ENCODE measurements around the gene MYO3B.
"Not testable (repeated sequence)": the region's sequence is repeated elsewhere in the genome, so short reads cannot be mapped to it uniquely, and the experiment has no call there.

MYO3B gene

GRCh38 chr2:170523506-170523905, 345.6 kb downstream of the MYO3B start:
- no peak for DNase-seq

- DNase-seq, result no peak
Measured at GRCh38 chr2:170524828-170525565, 347.1 kb downstream of the MYO3B start.

- DNase-seq, result no peak
Measured at GRCh38 chr2:170525566-170525900, 347.6 kb downstream of the MYO3B start.

GRCh38 chr2:170530284-170530745, 352.4 kb downstream of the MYO3B start:
- no peak for DNase-seq

- DNase-seq, result no peak
Measured at GRCh38 chr2:170530803-170531564, 353.0 kb downstream of the MYO3B start.

- no peak for DNase-seq
Measured at GRCh38 chr2:170531876-170532275, 353.9 kb downstream of the MYO3B start.

GRCh38 chr2:170533156-170533555, 355.2 kb downstream of the MYO3B start:
- DNase-seq, result no peak

- DNase-seq, result no peak
Measured at GRCh38 chr2:170535552-170535951, 357.6 kb downstream of the MYO3B start.

- no peak for DNase-seq
Measured at GRCh38 chr2:170544817-170545216, 366.9 kb downstream of the MYO3B start.

GRCh38 chr2:170548304-170548703, 370.4 kb downstream of the MYO3B start:
- DNase-seq, result no peak

GRCh38 chr2:170550501-170550900, 372.6 kb downstream of the MYO3B start:
- no peak for DNase-seq

GRCh38 chr2:170551899-170552298, 374.0 kb downstream of the MYO3B start:
- not testable (repeated sequence) for DNase-seq

- DNase-seq, result no peak
Measured at GRCh38 chr2:170553748-170554147, 375.8 kb downstream of the MYO3B start.

GRCh38 chr2:170554278-170554955, 376.5 kb downstream of the MYO3B start:
- DNase-seq, result no peak

- no peak for DNase-seq
Measured at GRCh38 chr2:170562928-170563327, 385.0 kb downstream of the MYO3B start.

GRCh38 chr2:170563401-170563800, 385.5 kb downstream of the MYO3B start:
- DNase-seq, result no peak

- DNase-seq, result no peak
Measured at GRCh38 chr2:170566138-170566537, 388.2 kb downstream of the MYO3B start.

GRCh38 chr2:170567429-170567828, 389.5 kb downstream of the MYO3B start:
- no peak for DNase-seq

- no peak for DNase-seq
Measured at GRCh38 chr2:170568511-170568910, 390.6 kb downstream of the MYO3B start.

- no peak for DNase-seq
Measured at GRCh38 chr2:170571612-170572011, 393.7 kb downstream of the MYO3B start.

- no peak for DNase-seq
Measured at GRCh38 chr2:170573671-170574070, 395.7 kb downstream of the MYO3B start.

- no peak for DNase-seq
Measured at GRCh38 chr2:170576296-170576695, 398.3 kb downstream of the MYO3B start.

- DNase-seq, result no peak
Measured at GRCh38 chr2:170577356-170577755, 399.4 kb downstream of the MYO3B start.

GRCh38 chr2:170578606-170579005, 400.7 kb downstream of the MYO3B start:
- no peak for DNase-seq

Measured in stimulated activated CD4-positive, alpha-beta T cell treated with anti-CD3 and anti-CD28 coated beads, Interleukin-1b, Interleukin-23, amount 100 ng/mL, for 48 hours (primary cell).